Suprapubic skin (tissue), 3 donors: ENCODE data around the gene PCDHA1.

ENCODE experiments used
- CTCF ChIP-seq, 2 donors: fragments of 200-600 bp in 1 of 2; fragments of 450-650 bp in 1 of 2; sonication (generic) in 1 of 2; IDR thresholded peaks; one replicate each; pipeline ENCODE4 v1.5.1; 2016 to 2019; ENCODE audit warnings: antibody characterized with exemption in 2 of 2, mild to moderate bottlenecking in 1 of 2, moderate library complexity in 1 of 2
- EP300 ChIP-seq: sonication (generic); formaldehyde crosslinking; IDR thresholded peaks from one replicate; pipeline ENCODE4 v1.6.1; 2017; ENCODE audit warnings: antibody characterized with exemption
- POLR2A ChIP-seq, 2 donors: fragments of 450-650 bp; IDR thresholded peaks; one replicate each; pipeline ENCODE4 v1.6.1; 2017; ENCODE audit warnings: antibody characterized with exemption in 2 of 2, mild to moderate bottlenecking in 2 of 2, moderate library complexity in 2 of 2

- no peak for TF ChIP-seq CTCF (IDR thresholded peaks at IDR 0.05)
- TF ChIP-seq POLR2A (IDR thresholded peaks at IDR 0.05) = no peak
- no peak for TF ChIP-seq EP300
Observed at GRCh38 chr5:140988100-140988499, 202.2 kb downstream of the PCDHA1 start.
